Activated CD8-positive, alpha-beta T cell treated with anti-CD3 and anti-CD28 coated beads, Interleukin-2, amount 10 ng/mL, durations not matched to agents 7 days and 5 days (primary cell): ENCODE measurements around the gene PEX19. TPM values are rescaled to one million over a fixed set of nuclear protein-coding genes. Genes with fewer than 3 reads are reported as not detected.
A peak's percentile ranks its signal among the peaks of the same experiment; 100 is the strongest.
"Not testable (repeated sequence)": the region's sequence is repeated elsewhere in the genome, so short reads cannot be mapped to it uniquely, and the experiment has no call there.

Experiments used
- ATAC-seq: fragments of 150-1000 bp; cut with Tn5 transposase; one replicate; pipeline ENCODE4 v1.10.0; 2021; ENCODE audit warnings: moderate library complexity
- CTCF ChIA-PET: fragments of 350-600 bp; sonication (Branson Sonifier 250); formaldehyde crosslinking; loops from one replicate; lab custom pipeline; 2021; ENCODE audit warnings: antibody characterized with exemption; lab: Charles Lee
- POLR2A ChIA-PET: fragments of 350-600 bp; sonication (Branson Sonifier 250); formaldehyde crosslinking; loops from one replicate; lab custom pipeline; 2021; ENCODE audit warnings: antibody characterized with exemption; lab: Charles Lee
- DNase-seq: peaks from one replicate; pipeline ENCODE4 v3.0.0-alpha.2; 2020
- H3K27ac Mint-ChIP-seq: one replicate; pipeline ENCODE4 v1.8.0; 2021; ENCODE audit warnings: mild to moderate bottlenecking, mixed read lengths
- H3K27me3 Mint-ChIP-seq: one replicate; pipeline ENCODE4 v1.8.0; 2021; ENCODE audit warnings: low read depth, mixed read lengths
- H3K36me3 Mint-ChIP-seq: one replicate; pipeline ENCODE4 v1.8.0; 2021; ENCODE audit warnings: low read depth, mixed read lengths
- H3K4me1 Mint-ChIP-seq: one replicate; pipeline ENCODE4 v1.8.0; 2021; ENCODE audit warnings: low read depth, mixed read lengths
- H3K4me3 Mint-ChIP-seq: one replicate; pipeline ENCODE4 v1.8.0; 2021; ENCODE audit warnings: mild to moderate bottlenecking, mixed read lengths
- H3K9me3 Mint-ChIP-seq: one replicate; pipeline ENCODE4 v1.8.0; 2022; ENCODE audit warnings: mixed read lengths; ENCODE audit not compliant: insufficient read depth
- total RNA-seq, 2 experiments: library from RNA; stranded (reverse); gene quantifications; one replicate each; pipeline ENCODE4 v1.2.3, GENCODE V29; 2021

The PEX19 gene
- total RNA-seq, 2 experiments from 2014 or later, result 42.3 to 42.7 TPM

DNA sequence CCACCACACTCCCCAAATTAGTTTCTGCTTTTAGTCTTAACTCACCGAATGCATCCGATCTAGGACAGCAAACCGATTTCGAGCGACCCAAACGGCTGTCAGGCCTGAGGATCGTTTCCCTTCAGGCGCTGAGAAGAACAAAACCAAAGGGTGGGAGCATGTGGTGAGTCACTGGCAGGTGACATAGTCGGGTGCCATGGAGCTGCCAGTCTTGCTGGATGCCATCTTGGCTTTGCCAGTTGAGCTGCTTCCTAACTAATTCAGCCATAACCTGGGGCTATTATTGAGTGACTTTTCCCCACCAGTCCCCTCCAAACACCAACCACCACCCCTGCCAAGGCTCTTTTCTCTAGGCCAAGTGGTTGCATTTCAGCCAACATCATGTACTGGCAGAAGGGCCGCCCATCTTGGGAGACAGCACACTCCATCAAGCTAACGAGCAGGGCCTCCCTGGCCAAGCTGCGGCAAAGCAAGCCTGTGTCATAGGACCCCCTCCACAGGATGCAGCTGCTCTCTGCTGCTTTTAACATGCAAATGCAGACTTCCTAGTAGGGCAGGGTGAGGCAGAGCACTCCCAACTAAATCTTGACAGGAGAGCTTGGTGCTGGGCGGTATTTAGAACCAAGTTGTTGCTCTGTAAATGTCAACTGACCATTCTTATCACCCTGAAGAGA lies 22.3 kb upstream of the PEX19 start:
- DNase-seq (no peak), ATAC-seq (no peak)
- Mint-ChIP-seq H3K36me3 (peaks cover 64% of the 10 kb centered on the region), H3K27me3 (no peaks in the 10 kb centered on the region), H3K4me1 (no peaks in the 10 kb centered on the region), H3K4me3 (no peak overlapping the region), H3K9me3 (no peaks in the 10 kb centered on the region), H3K27ac (no peak overlapping the region)
- CTCF ChIA-PET, result interaction anchor here (1.6 to 2.0 kb wide), 2 partner anchors 16 to 55 kb away, joined by 3 to 14 read pairs; no protein-coding TSS in a partner anchor
- POLR2A ChIA-PET, result no interaction called here

DNA sequence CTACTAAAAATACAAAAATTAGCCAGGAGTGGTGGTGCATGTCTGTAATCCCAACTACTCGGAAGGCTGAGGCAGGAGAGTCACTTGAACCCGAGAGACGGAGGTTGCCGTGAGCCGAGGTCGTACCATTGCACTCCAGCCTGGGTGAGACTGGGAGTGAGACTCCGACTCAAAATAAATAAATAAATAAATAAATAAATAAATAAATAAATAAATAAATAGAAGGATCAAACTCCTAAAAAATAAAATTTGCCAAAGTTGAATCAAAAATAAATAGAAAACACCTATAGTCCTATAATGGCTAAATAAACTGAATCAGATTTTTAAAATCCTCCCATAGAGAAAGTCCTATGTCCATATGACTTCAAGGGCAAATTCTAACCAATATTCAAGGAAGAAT lies 15.2 kb upstream of the PEX19 start:
- ATAC-seq, result no peak
- no peak overlapping the region for H3K27ac Mint-ChIP-seq
- CTCF ChIA-PET, result interaction anchor here (1.9 kb wide), 1 partner anchor 8 kb away, joined by 21 read pairs; no protein-coding TSS in a partner anchor

DNA sequence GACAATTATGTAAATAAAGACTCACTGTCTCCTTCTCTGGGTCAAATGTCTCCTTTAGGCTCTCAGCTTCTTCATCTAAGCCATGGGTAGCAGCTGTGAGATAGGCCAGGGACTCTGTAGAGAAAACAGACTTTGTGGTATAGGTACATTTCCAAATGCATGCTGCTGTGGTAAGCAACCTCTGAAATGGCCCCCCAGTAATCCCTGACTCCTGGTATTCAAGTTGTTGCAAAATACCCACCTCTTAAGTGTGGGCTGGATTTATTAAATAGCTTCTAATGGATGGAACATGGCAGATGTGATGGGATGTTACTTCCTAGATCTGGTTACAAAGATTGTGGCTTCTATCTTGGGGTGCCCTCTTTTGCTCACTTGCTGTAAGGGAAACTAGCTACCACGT lies 11.1 kb upstream of the PEX19 start:
- peaks cover 74% of the 10 kb centered on the region for H3K36me3 Mint-ChIP-seq
- CTCF ChIA-PET, result interaction anchor here (0.9 to 1.8 kb wide), 3 partner anchors 44 to 103 kb away, joined by 3 to 4 read pairs (median 3); no protein-coding TSS in a partner anchor
- no peaks in the 10 kb centered on the region for H3K4me1 Mint-ChIP-seq
- no peak overlapping the region for H3K4me3 Mint-ChIP-seq
- H3K9me3 Mint-ChIP-seq, result no peaks in the 10 kb centered on the region
- POLR2A ChIA-PET, result interaction anchor here (1.4 kb wide), 1 partner anchor 11 kb away, joined by 4 read pairs; the partner anchor contains the start of gene PEX19
- H3K27ac Mint-ChIP-seq, result no peak overlapping the region
- ATAC-seq, result no peak
- no peak for DNase-seq
- H3K27me3 Mint-ChIP-seq, result no peaks in the 10 kb centered on the region

More for the DNA sequence above, 15.2 kb upstream of the PEX19 start:
- Mint-ChIP-seq H3K4me3 (no peak overlapping the region), H3K9me3 (no peaks in the 10 kb centered on the region), H3K36me3 (peaks cover 52% of the 10 kb centered on the region), H3K27me3 (no peaks in the 10 kb centered on the region), H3K4me1 (no peaks in the 10 kb centered on the region)
- POLR2A ChIA-PET, result interaction anchor here (1.3 kb wide), 1 partner anchor 16 kb away, joined by 3 read pairs; the partner anchor contains the start of gene PEX19
- DNase-seq, result no peak

DNA sequence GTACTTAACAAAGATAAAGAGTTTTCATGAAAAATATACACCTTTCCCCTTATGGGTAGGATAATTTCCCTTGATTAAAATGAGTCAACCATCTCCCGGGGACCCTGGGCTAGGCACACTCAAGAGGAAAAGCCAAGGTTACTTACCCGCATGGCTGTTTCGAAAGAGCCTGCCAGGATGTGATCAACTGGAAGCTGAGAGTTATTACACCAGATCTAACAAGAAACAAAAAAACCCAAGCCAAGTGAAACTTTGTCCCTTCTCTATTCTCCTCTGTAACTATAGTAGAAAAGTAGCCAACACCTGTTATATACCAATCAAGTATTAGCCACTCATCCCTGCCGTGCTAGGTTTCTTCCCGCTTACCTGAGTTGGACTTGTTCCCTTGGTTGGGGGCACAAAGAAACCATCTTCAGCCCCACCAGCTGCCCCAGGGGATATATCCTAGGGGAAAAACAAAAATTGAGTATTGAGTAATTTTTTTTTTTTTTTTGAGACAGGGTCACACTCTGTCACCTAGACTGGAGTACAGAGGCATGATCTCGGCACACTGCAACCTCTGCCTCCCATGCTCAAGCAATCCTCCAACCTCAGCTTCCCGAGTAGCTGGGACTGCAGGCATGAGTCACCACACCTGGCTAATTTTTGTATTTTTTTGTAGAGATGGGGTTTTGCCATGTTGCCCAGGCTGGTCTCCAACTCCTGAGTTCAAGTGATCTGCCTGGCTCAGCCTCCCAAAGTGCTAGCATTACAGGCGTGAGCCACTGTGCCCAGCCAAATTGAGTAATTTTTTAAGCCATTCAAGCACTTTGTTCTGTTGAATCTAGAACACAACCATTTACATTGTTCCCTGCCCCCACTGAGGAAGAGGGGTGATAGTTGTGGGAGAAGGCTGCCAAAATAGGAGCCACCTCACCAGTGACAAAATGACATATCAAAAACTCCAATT lies 8.4 kb upstream of the PEX19 start:
- Mint-ChIP-seq H3K27me3 (no peaks in the 10 kb centered on the region), H3K27ac (peak overlapping the region; percentile 23), H3K9me3 (no peaks in the 10 kb centered on the region), H3K4me3 (no peak overlapping the region), H3K4me1 (no peaks in the 10 kb centered on the region), H3K36me3 (peaks cover 79% of the 10 kb centered on the region)
- CTCF ChIA-PET, result interaction anchor here (2.2 to 5.9 kb wide), 12 partner anchors 8 to 208 kb away, joined by 10 to 109 read pairs (median 20); partner anchors contain the start of genes CASQ1 and DCAF8
- POLR2A ChIA-PET, result interaction anchor here (0.6 to 1.6 kb wide), 2 partner anchors 9 to 258 kb away, joined by 3 read pairs; no protein-coding TSS in a partner anchor
- DNase-seq, result no peak
- no peak for ATAC-seq

DNA sequence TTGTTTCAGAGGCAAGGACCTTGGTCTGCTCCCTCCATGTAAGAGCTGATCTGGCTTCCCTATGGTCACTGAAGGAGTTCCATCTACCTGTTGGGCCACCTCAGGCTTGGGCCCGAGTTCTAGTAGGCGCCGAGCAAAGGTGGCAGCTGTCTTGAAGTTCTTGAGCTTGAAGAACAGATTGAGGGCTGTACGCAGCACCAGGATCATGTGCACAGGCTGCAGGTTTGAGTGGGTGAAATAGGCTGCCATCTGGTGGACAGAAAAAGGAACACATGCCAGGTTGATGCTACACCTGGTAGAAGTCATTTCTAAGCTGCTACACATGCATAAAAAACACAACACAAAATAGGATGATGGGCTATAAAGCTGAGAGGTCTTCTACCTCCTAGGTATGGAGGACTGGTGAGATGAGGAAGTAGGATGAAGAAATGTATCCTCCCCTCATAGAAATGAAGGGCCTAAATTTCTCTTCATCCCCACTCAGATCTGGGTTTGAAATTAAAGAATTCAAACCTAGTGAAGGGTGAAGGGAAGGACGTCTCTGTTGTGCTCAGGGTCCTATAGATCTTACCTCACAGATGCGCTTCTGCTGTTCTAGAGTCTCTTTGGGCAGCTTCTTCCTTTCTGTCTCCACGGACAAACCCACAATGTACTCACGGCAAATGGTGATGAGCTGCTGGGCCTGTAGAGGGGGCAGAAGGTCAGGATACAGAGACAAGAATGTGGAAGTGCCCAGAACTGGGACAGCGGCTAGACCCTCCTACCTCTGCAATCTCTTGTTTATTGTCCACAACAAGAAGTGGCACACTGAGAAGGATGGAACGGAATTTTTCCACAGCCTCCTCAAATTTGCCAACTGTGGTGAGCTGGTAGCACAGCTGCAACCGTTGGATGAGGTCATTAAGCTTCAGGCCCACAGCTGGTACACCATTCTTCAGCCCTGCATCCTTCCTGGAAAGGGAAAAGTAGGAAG lies 6.6 kb upstream of the PEX19 start:
- no peaks in the 10 kb centered on the region for H3K9me3 Mint-ChIP-seq
- no peaks in the 10 kb centered on the region for H3K27me3 Mint-ChIP-seq
- peaks cover 65% of the 10 kb centered on the region for H3K36me3 Mint-ChIP-seq
- ChIA-PET POLR2A (interaction anchor here (0.6 to 1.6 kb wide), 7 partner anchors 10 to 193 kb away, joined by 3 to 5 read pairs (median 3); partner anchors contain the start of genes DCAF8 and IGSF8), CTCF (interaction anchor here (0.6 to 5.9 kb wide), 74 partner anchors 9 to 333 kb away, joined by 3 to 109 read pairs (median 7); partner anchors contain the start of genes CASQ1, DCAF8, IGSF8 and PEA15)
- H3K27ac Mint-ChIP-seq, result no peak overlapping the region
- H3K4me3 Mint-ChIP-seq, result no peak overlapping the region
- no peaks in the 10 kb centered on the region for H3K4me1 Mint-ChIP-seq
- ATAC-seq (peak; percentile 90), DNase-seq (peak; percentile 78)

DNA sequence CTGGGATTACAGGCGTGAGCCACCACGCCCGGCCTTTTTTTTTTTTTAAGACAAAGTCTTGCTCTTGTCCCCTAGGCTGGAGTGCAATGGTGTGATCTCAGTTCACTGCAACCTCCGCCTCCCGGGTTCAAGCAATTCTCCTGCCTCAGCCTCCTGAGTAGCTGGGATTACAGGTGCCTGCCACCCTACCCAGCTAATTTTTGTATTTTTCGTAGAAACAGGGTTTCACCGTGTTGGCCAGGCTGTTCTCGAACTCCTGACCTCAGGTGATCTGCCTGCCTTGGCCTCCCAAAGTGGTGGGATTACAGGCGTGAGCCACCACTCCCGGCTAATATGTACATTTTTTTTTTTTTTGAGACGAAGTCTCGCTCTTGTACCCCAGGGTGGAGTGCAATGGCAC lies 2.8 kb upstream of the PEX19 start:
- H3K9me3 Mint-ChIP-seq, POLR2A ChIA-PET, H3K4me3 Mint-ChIP-seq, H3K27me3 Mint-ChIP-seq, H3K27ac Mint-ChIP-seq, ATAC-seq, DNase-seq: not testable (repeated sequence)
- CTCF ChIA-PET, result interaction anchor here (0.6 to 1.5 kb wide), 4 partner anchors 95 to 704 kb away, joined by 3 to 7 read pairs (median 4); no protein-coding TSS in a partner anchor
- Mint-ChIP-seq H3K4me1 (peaks cover 20% of the 10 kb centered on the region), H3K36me3 (peaks cover 34% of the 10 kb centered on the region)

DNA sequence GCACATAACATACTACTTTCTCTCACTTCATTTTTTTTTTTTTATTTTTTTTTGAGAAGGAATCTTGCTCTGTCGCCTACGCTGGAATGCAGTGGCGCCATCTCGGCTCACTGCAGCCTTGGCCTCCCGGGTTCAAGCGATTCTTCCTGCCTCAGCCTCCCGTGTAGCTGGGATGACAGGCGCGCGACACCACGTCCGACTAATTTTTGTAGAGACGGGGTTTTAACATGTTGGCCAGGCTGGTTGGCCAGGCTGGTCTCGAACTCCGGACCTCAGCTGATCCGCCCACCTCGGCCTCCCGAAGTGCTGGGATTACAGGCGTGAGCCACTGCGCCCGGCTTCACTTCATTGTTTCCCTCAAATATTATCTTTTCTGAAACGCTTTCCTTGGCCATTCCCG lies 573 bp upstream of the PEX19 start:
- no peaks in the 10 kb centered on the region for H3K9me3 Mint-ChIP-seq
- DNase-seq (no peak), ATAC-seq (no peak)
- ChIA-PET POLR2A (interaction anchor here (0.8 to 2.7 kb wide), 8 partner anchors 9 to 184 kb away, joined by 3 to 38 read pairs (median 4); partner anchors contain the start of gene DCAF8), CTCF (interaction anchor here (0.7 to 2.3 kb wide), 6 partner anchors 9 to 333 kb away, joined by 3 to 15 read pairs (median 4); partner anchors contain the start of gene DCAF8)
- H3K36me3 Mint-ChIP-seq, result peaks cover 33% of the 10 kb centered on the region
- H3K27ac Mint-ChIP-seq, result no peak overlapping the region
- H3K27me3 Mint-ChIP-seq, result no peaks in the 10 kb centered on the region
- H3K4me1 Mint-ChIP-seq, result peaks cover 20% of the 10 kb centered on the region
- H3K4me3 Mint-ChIP-seq, result peak overlapping the region; percentile 96

DNA sequence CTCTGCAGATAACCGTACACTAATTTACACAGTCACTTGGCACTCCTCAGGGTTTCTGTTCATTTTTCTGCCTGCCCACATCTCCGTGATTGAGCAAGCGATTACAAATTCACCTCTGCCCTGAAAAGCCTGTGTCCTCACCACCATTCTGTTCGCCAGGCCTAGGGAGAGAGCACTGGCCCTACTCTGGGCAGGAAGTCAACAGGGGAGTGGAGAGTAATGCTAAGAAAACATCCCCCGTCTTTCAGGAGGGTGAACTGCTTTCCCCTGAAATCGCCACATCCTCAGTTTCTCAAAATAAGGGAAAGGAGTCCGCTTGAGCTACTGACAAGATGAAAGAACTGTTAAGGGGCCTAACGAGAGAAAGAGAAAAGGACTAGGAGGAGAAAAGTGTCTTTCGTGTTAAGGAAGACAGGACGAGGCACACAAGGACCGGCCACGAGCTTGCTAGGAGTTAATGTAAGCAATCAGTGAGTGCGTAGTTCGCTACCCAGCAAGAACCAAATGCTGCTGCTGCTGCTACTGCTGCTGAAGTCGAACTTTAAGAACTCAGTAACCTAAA lies 632 bp downstream of the PEX19 start:
- peaks cover 20% of the 10 kb centered on the region for H3K4me1 Mint-ChIP-seq
- peak overlapping the region; percentile 92 for H3K27ac Mint-ChIP-seq
- ChIA-PET CTCF (interaction anchor here (0.6 to 2.3 kb wide), 12 partner anchors 8 to 206 kb away, joined by 3 to 15 read pairs (median 4); partner anchors contain the start of gene DCAF8), POLR2A (interaction anchor here (0.6 to 2.7 kb wide), 10 partner anchors 8 to 359 kb away, joined by 3 to 38 read pairs (median 4); partner anchors contain the start of gene DCAF8)
- peak; percentile 37 for ATAC-seq
- no peak for DNase-seq
- no peaks in the 10 kb centered on the region for H3K9me3 Mint-ChIP-seq
- peak overlapping the region; percentile 96 for H3K4me3 Mint-ChIP-seq
- no peaks in the 10 kb centered on the region for H3K27me3 Mint-ChIP-seq
- peaks cover 33% of the 10 kb centered on the region for H3K36me3 Mint-ChIP-seq

DNA sequence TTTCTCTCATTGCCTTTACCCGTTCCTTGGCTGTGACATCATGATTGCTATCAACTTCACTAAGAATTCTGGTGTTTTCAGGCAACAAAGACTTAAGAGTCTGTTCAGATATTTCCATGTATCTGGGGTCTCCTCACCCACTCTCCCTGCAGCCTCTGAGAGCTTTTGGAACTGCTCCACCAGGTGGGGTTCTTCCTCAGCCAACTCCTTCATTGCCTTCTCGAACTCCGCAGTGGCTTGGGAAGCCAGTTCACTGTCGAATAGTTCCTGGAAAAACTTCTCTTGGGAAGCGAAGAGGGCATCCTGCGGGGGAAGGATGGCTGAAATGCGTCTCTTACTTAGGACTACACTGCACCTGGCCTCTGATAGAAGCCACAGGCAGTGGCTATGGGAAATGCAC lies 2.1 kb downstream of the PEX19 start:
- peaks cover 20% of the 10 kb centered on the region for H3K4me1 Mint-ChIP-seq
- H3K27me3 Mint-ChIP-seq, result no peaks in the 10 kb centered on the region
- ATAC-seq, result no peak
- no peak for DNase-seq
- POLR2A ChIA-PET, result no interaction called here
- H3K36me3 Mint-ChIP-seq, result peaks cover 40% of the 10 kb centered on the region
- no peaks in the 10 kb centered on the region for H3K9me3 Mint-ChIP-seq
- H3K4me3 Mint-ChIP-seq, result no peak overlapping the region
- H3K27ac Mint-ChIP-seq, result no peak overlapping the region
- CTCF ChIA-PET, result interaction anchor here (2.9 kb wide), 1 partner anchor 9 kb away, joined by 17 read pairs; no protein-coding TSS in a partner anchor

DNA sequence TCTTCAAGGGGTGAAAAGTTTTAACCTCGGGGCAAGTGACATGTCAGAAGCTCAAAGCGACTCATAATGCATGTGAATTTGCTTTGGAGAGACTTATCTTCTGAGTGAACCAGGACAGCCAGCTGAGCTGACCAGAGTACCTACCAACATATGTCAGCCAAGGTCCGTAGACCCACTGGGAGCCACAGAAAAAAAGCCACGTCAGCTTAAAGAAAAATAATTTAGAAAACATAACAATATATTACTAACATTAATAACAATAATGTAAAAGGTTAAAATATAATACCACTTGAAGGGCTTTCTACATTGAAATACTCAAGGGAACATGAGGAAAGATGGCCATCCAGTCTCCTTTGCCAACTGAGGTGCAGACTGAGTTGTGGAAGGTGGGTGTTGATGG lies 6.9 kb downstream of the PEX19 start:
- no peaks in the 10 kb centered on the region for H3K9me3 Mint-ChIP-seq
- ChIA-PET CTCF (interaction anchor here (0.7 to 2.3 kb wide), 2 partner anchors 13 to 26 kb away, joined by 3 to 18 read pairs; no protein-coding TSS in a partner anchor), POLR2A (no interaction called here)
- peaks cover 44% of the 10 kb centered on the region for H3K36me3 Mint-ChIP-seq
- no peak overlapping the region for H3K27ac Mint-ChIP-seq
- H3K4me3 Mint-ChIP-seq, result no peak overlapping the region
- no peaks in the 10 kb centered on the region for H3K4me1 Mint-ChIP-seq
- H3K27me3 Mint-ChIP-seq, result no peaks in the 10 kb centered on the region
- DNase-seq (no peak), ATAC-seq (no peak)
